PFSK-1 (cell line): ENCODE measurements around the gene FOXN3.

Experiments
- FOXP2 ChIP-seq: optimal IDR thresholded peaks from 2 replicates; pipeline ENCODE3; 2011; ENCODE audit warnings: borderline replicate concordance, control low read depth, inconsistent platforms; ENCODE audit not compliant: insufficient read depth; ENCODE audit errors: extremely low read length, extremely low read depth
- POLR2AphosphoS5 ChIP-seq: IDR thresholded peaks from 2 replicates; pipeline ENCODE4 v1.6.1; 2012; ENCODE audit warnings: low read depth, mild to moderate bottlenecking, control low read depth, low read length, moderate library complexity
- SIN3A ChIP-seq: IDR thresholded peaks from 2 replicates; pipeline ENCODE4 v1.6.1; 2012; ENCODE audit warnings: mild to moderate bottlenecking, low read length, moderate library complexity, borderline replicate concordance; ENCODE audit not compliant: insufficient read depth
- TAF1 ChIP-seq: IDR thresholded peaks from 2 replicates; pipeline ENCODE4 v1.6.1; 2012; ENCODE audit warnings: low read length, control low read depth, borderline replicate concordance; ENCODE audit not compliant: insufficient read depth
- TF ChIP-seq, protein P1 (sequence below), 2 experiments: IDR thresholded peaks; 2 replicates each; pipeline versions ENCODE4 v1.6.1 to v1.8.0; 2011 to 2012; ENCODE audit warnings: low read depth in 2 of 2, low read length in 2 of 2, control low read depth in 1 of 2, inconsistent platforms in 1 of 2, mild to moderate bottlenecking in 1 of 2, moderate library complexity in 1 of 2; ENCODE audit not compliant: insufficient read depth in 1 of 2

FOXN3 gene

DNA sequence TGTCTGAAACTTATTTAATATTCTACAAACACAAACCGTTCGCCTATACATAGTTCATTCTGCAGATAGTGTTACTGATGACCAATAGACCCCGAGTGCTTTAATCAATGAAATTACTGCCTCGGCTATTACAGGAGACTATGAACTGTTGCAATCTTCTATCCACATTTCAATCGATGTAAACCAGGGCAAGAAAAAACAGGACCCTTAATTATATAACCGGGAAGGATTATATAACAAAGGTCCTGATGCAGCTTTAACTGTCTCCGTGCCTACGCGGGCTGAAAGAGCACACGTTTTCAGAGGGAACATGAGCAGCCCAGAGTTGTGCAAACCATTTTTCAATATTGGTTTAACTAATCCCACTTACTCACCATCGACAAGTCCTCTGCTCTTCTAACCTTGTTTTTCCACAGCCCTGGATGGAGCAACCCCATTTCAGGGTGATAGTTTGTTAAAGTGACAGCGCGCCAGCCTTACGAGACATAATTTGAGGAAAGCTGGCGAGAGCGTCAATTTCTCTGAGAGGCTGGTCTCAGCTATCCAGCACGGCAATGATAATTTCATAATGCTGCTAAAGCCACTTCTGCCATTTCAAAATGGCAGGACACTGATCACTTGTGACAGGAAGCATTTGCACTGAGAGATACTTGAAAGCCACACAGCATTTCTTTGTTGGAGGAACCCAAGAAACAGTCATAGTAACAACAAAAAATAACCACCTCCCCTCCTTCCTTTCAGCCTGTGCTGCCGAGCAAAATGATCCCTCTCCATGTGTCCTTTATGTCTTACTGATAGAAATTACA is 184.6 kb downstream of the FOXN3 start:
- no peak for TF ChIP-seq FOXP2
- TF ChIP-seq TAF1: no peak
- TF ChIP-seq, protein P1, sequence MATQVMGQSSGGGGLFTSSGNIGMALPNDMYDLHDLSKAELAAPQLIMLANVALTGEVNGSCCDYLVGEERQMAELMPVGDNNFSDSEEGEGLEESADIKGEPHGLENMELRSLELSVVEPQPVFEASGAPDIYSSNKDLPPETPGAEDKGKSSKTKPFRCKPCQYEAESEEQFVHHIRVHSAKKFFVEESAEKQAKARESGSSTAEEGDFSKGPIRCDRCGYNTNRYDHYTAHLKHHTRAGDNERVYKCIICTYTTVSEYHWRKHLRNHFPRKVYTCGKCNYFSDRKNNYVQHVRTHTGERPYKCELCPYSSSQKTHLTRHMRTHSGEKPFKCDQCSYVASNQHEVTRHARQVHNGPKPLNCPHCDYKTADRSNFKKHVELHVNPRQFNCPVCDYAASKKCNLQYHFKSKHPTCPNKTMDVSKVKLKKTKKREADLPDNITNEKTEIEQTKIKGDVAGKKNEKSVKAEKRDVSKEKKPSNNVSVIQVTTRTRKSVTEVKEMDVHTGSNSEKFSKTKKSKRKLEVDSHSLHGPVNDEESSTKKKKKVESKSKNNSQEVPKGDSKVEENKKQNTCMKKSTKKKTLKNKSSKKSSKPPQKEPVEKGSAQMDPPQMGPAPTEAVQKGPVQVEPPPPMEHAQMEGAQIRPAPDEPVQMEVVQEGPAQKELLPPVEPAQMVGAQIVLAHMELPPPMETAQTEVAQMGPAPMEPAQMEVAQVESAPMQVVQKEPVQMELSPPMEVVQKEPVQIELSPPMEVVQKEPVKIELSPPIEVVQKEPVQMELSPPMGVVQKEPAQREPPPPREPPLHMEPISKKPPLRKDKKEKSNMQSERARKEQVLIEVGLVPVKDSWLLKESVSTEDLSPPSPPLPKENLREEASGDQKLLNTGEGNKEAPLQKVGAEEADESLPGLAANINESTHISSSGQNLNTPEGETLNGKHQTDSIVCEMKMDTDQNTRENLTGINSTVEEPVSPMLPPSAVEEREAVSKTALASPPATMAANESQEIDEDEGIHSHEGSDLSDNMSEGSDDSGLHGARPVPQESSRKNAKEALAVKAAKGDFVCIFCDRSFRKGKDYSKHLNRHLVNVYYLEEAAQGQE (IDR thresholded peaks at IDR 0.05; ENCODE audit: insufficient read depth in 1 of 2, low read depth in 2 of 2, low read length in 2 of 2): no peak

- TF ChIP-seq POLR2AphosphoS5: no peak
- TF ChIP-seq SIN3A: no peak
- TF ChIP-seq FOXP2: no peak
- TF ChIP-seq, protein P1 (IDR thresholded peaks at IDR 0.05; ENCODE audit: insufficient read depth in 1 of 2, low read depth in 2 of 2, low read length in 2 of 2): no peak
- TF ChIP-seq TAF1: no peak
Observed at GRCh38 chr14:89231426-89232113, 185.5 kb downstream of the FOXN3 start.

DNA sequence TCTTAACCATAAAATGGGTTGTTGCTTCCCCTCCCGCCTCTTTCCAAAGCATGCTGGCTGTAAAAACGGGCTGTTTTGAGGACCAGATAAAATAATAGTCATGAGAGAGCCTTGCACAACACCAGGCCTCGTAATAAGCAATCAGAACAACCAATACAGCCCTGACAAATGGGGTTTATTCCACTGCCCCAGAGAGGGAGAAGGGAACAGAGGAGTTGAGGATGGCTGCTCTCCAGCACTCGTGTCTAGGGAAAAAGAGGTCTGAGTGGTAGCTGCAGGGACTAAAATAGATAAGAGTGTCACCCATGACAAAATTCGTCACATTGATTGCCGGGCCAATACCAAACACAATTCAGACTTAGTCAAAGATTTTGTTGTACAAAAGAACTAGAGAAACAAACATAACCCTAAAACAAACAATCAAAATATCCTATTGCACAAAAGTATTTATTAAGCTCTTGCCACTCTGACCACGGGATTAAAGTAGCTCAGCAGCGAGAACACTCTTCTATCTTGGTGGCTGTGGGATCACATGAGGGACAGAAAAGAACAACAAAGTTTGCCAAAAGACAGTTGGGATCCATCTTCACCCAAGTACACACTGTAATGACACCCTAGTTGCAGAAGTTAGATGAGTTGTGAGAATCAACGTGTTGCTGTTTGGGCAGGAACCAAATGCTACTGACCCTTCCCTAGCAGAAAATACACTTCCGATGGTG is 188.0 kb downstream of the FOXN3 start:
- TF ChIP-seq POLR2AphosphoS5 (no peak), FOXP2 (no peak), SIN3A (no peak), TAF1 (no peak)
- TF ChIP-seq, protein P1 (IDR thresholded peaks at IDR 0.05; ENCODE audit: insufficient read depth in 1 of 2, low read depth in 2 of 2, low read length in 2 of 2): no peak

DNA sequence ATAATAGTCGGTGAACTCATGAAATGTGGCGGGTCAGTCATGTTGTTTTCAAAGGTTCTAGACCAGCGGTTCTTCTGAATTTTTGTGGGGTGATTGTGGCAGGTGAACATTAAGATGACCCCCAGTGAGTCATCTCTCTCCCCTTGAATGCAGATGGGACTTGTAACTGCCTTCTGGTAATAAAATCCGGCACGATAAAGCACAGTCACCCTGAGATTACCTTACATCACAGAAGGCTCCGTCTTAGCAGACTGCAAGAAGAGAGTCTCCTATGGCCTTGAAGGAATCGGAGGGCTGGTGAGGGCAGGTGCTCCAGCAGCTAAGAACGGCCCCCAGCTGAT is 189.6 kb downstream of the FOXN3 start:
- no peak for TF ChIP-seq FOXP2
- TF ChIP-seq SIN3A: no peak
- TF ChIP-seq, protein P1 (IDR thresholded peaks at IDR 0.05; ENCODE audit: insufficient read depth in 1 of 2, low read depth in 2 of 2, low read length in 2 of 2): no peak
- TF ChIP-seq TAF1: no peak
- TF ChIP-seq POLR2AphosphoS5: no peak
